Heart right ventricle (tissue), 16 donors: ENCODE results near the gene FOSL1. TPM values are rescaled to one million over a fixed set of nuclear protein-coding genes. Genes with fewer than 3 reads are reported as not detected.

Experiments
- ATAC-seq, 8 donors: fragments of 200-7000 bp; cut with Tn5 transposase; one replicate each; pipeline ENCODE4 v1.9.1; 2020; ENCODE audit warnings: mild to moderate bottlenecking in 8 of 8, moderate library complexity in 8 of 8, moderate number of reproducible peaks in 1 of 8
- DNase-seq, 2 donors: peaks; one replicate each; pipeline ENCODE4 v3.0.0-alpha.2; 2020
- H3K27ac ChIP-seq, 10 donors: fragments of 200-600 bp; sonication (generic) in 2 of 10; one replicate each; pipeline versions ENCODE4 v1.5.0 to v1.8.0; 2020 to 2022; ENCODE audit warnings: mild to moderate bottlenecking in 3 of 10
- H3K27me3 ChIP-seq, 7 donors: fragments of 200-600 bp; one replicate each; pipeline ENCODE4 v1.8.0; 2021 to 2022; ENCODE audit warnings: mild to moderate bottlenecking in 2 of 7
- H3K36me3 ChIP-seq, 9 donors: fragments of 200-600 bp; sonication (generic) in 1 of 9; one replicate each; pipeline versions ENCODE4 v1.5.0 to v1.8.0; 2020 to 2022; ENCODE audit warnings: mild to moderate bottlenecking in 2 of 9
- H3K4me1 ChIP-seq, 9 donors: fragments of 200-600 bp; sonication (generic) in 1 of 9; one replicate each; pipeline versions ENCODE4 v1.5.0 to v1.8.0; 2020 to 2022; ENCODE audit warnings: mild to moderate bottlenecking in 4 of 9
- H3K4me3 ChIP-seq, 10 donors: fragments of 200-600 bp; sonication (generic) in 2 of 10; one replicate each; pipeline versions ENCODE4 v1.5.0 to v1.8.0; 2020 to 2022; ENCODE audit warnings: mild to moderate bottlenecking in 7 of 10, moderate library complexity in 2 of 10
- H3K9me3 ChIP-seq, 11 donors: fragments of 200-600 bp in 10 of 11; sonication (generic) in 2 of 11; one replicate each; pipeline versions ENCODE4 v1.5.0 to v1.8.0; 2013 to 2022; ENCODE audit warnings: mild to moderate bottlenecking in 2 of 11, control low read depth in 1 of 11, moderate library complexity in 1 of 11
- WGBS, 2 donors: extraction: QIAGEN DNeasy Blood & Tissue Kit; methylation state at CpG; one replicate each; pipeline ENCODE4 v1.1.7; 2013; ENCODE audit warnings: inconsistent platforms in 1 of 2; 5-methylcytosine and 5-hydroxymethylcytosine counted together
- intact Hi-C, 10 donors: fragments of 100-400 bp; cut with DNase I; formaldehyde crosslinking; loops; one replicate each; pipeline versions ENCODE4 v1.11.1 to v1.14.2; 2022
- polyA plus RNA-seq, 2 donors: library from polyadenylated mRNA; stranded (reverse); fragments of 200-250 nt; gene quantifications; one replicate each; pipeline ENCODE4 v1.2.3, GENCODE V29; 2013
- total RNA-seq, 10 donors: library from RNA; stranded (reverse); fragmentation: NEBNext Ultra II Directional in 3 of 10; extraction: Animal tissue kit (Norgen Biotek cat#: 25700) in 3 of 10; gene quantifications; one replicate each; pipeline versions ENCODE4 v1.2.1 to v1.2.4, GENCODE V29; 2021 to 2023
- TF ChIP-seq, protein P1 (sequence below), 9 donors: fragments of 200-600 bp; sonication (generic) in 2 of 9; IDR thresholded peaks; one replicate each; pipeline versions ENCODE4 v1.5.0 to v1.8.0; 2021 to 2022; ENCODE audit warnings: antibody characterized with exemption in 9 of 9, mild to moderate bottlenecking in 5 of 9, moderate library complexity in 1 of 9
- donor health status: Arrhythmogenic right ventricular cardiomyopathy.
- donor health status: ischemic (EF 13 %, LVEDD 7.1; RV severe dilation, severe dysfunction).
- donor health status: healthy with polysubstance abuse.
- donor health status: DM: no; HTN: yes; CAD: no.
- donor health status: DM: no; HTN: no; CAD: no.
- donor health status: ischemic (EF 25% LVEDD 6.9; RV normal size, moderate dysfunction).
- donor health status: ischemic (EF 25% LVEDD 5.7; RV mildly dilated, moderate dysfunction).
- donor health status: healthy.
- donor health status: DM: yes; HTN: yes; CAD: no.
- donor health status: Ischemic cardiomyopathy.
- donor health status: ischemic (EF 35%, LVEDD 5.7; RV mildly dilated, moderate dysfunction).
- donor health status: nonischemic (EF 11% LVEDD 7.7; RV severe dilation, severe dysfunction).
- donor health status: DM: yes; HTN: yes; CAD: no.
- donor health status: PGD.
- donor health status: ischemic (EF 29% LVEDD 5.4; RV normal size, mild dysfunction).
- donor health status: nonischemic (EF 23%, LVEDD 6.1; RV moderate dilation, normal function).

The FOSL1 gene
- total and polyA plus RNA-seq, 12 donors, result 0.31 to 32.8 (median 2.8) TPM; not detected in 2

DNA sequence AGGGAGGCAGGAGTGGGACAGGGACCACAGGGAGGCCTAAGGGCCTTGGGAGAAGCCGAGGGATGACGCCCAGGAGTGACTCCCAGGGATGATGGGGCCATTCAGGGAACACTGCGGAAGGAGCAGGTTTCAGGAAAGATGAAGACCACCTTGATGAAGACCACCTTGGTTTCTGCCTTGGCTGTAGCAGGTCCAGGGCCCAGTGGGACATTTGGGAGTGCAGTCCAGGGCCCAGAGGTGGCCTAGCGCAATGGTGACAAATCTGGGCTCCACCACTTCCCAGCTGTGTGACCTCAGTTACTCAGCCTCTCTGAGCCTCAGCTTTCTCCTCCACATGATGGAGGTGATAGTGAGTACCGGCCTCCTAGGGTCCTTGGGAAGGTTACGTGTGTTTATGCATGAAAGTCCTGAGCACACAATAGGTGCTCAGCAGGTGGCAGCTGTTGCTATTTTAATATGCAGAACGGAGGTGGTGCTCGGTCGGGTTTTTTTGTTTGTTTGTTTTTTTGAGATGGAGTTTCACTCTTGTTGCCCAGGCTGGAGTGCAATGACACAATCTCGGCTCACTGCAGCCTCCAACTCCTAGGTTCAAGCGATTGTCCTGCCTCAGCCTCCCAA lies 45.9 kb upstream of the FOSL1 start:
- intact Hi-C loops, result no loop called here
- DNase-seq (no peak), ATAC-seq (no peak)
- WGBS, 2 donors, result 82 to 86% methylated on average over 11 of the region's 11 CpGs
- Histone ChIP-seq H3K36me3 (no peaks in the 10 kb centered on the region), H3K4me1 (peaks cover 0 to 9% (median 0%) of the 10 kb centered on the region in 9 donors), H3K4me3 (no peak overlapping the region), H3K27me3 (peaks cover 0 to 11% (median 6%) of the 10 kb centered on the region in 7 donors), H3K9me3 (no peaks in the 10 kb centered on the region), H3K27ac (no peak overlapping the region)
- TF ChIP-seq, protein P1, sequence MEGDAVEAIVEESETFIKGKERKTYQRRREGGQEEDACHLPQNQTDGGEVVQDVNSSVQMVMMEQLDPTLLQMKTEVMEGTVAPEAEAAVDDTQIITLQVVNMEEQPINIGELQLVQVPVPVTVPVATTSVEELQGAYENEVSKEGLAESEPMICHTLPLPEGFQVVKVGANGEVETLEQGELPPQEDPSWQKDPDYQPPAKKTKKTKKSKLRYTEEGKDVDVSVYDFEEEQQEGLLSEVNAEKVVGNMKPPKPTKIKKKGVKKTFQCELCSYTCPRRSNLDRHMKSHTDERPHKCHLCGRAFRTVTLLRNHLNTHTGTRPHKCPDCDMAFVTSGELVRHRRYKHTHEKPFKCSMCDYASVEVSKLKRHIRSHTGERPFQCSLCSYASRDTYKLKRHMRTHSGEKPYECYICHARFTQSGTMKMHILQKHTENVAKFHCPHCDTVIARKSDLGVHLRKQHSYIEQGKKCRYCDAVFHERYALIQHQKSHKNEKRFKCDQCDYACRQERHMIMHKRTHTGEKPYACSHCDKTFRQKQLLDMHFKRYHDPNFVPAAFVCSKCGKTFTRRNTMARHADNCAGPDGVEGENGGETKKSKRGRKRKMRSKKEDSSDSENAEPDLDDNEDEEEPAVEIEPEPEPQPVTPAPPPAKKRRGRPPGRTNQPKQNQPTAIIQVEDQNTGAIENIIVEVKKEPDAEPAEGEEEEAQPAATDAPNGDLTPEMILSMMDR (IDR thresholded peaks at IDR 0.05), result no peak

DNA sequence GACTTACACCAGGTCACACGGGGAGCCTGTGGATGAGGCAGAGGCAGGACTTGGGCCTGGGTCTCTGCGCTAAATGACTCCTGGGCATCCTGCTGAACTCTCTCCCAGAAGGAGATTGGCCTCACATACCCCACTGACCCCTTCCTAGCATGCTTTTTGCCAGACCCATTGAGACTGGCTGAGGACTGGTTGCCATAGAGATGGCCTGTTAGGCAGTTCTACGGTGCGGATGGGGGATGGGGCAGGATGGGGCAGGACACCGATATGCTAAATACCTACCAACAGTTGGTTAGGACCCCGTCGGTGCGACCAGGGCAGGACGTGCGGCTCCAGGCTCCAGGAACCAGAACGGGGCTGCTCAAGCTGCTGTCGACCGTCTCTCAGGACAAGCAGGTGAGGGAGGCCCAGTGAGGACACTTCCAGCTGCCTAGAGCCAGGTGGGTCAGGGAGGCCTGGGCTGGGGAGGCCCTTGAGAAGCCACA lies 45.3 kb upstream of the FOSL1 start, which contains the start of gene TSGA10IP:
Gene TSGA10IP (plus strand): TSS at position 51 of the 482 bp plus-strand sequence. CDS start 196 bp downstream, at position 247.
- Histone ChIP-seq H3K4me3 (no peak within 1 kb of the TSS), H3K27ac (no peak within 1 kb of the TSS), H3K36me3 (no peaks in the 10 kb centered on the region), H3K4me1 (peaks cover 0 to 15% (median 0%) of the 10 kb centered on the region in 9 donors), H3K27me3 (peaks cover 0 to 17% (median 6%) of the 10 kb centered on the region in 7 donors), H3K9me3 (no peaks in the 10 kb centered on the region)
- 57 to 58% methylated on average over 13 of the region's 13 CpGs for WGBS, 2 donors
- ATAC-seq (no peak), DNase-seq (no peak)
- TF ChIP-seq, protein P1 (IDR thresholded peaks at IDR 0.05), result no peak
- intact Hi-C loops, result no loop called here

DNA sequence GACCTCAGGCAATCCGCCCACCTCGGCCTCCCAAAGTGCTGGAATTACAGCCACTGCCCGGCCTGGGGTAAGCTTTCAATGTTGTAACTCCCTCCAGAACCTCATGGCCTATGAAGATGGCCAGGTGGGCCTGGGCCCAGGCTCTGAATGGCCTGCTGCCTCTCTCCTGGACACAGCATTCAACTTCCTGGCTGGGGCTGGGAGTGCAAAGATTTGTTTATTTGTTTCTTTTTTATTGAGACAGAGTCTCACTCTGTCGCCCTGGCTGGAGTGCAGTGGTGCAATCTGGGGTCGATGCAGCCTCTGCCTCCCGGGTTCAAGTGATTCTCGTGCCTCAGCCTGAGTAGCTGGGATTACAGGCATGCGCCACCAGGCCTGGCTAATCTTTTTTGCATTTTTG lies 44.6 kb upstream of the FOSL1 start:
- ATAC-seq (no peak), DNase-seq (no peak)
- Histone ChIP-seq H3K27me3 (peaks cover 0 to 23% (median 6%) of the 10 kb centered on the region in 7 donors), H3K4me3 (no peak overlapping the region), H3K27ac (no peak overlapping the region), H3K9me3 (no peaks in the 10 kb centered on the region), H3K36me3 (no peaks in the 10 kb centered on the region), H3K4me1 (peaks cover 0 to 15% (median 0%) of the 10 kb centered on the region in 9 donors)
- intact Hi-C loops, result no loop called here
- TF ChIP-seq, protein P1 (IDR thresholded peaks at IDR 0.05), result no peak
- 81 to 85% methylated on average over 8 of the region's 8 CpGs for WGBS, 2 donors

DNA sequence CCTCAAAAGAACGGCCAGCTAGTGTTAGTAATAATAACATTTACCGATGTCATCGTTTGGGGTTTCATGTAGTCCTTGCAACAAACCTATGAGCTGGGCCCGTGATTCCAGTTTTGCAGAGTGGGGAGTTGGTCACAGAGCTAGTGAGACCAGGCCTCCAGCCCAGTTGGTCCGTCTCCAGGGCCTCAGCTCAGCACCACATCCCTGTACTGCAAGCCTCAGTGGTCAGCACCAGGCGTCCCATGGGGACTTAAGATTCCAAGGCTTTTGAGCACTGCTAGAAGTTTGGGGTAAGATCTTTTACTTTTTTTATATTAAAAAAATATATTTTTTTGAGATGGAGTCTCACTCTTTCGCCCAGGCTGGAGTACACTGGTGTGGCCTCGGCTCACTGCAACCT lies 44.0 kb upstream of the FOSL1 start:
- Histone ChIP-seq H3K4me3 (no peak overlapping the region), H3K4me1 (peaks cover 0 to 15% (median 0%) of the 10 kb centered on the region in 9 donors), H3K27ac (no peak overlapping the region), H3K36me3 (no peaks in the 10 kb centered on the region), H3K9me3 (no peaks in the 10 kb centered on the region), H3K27me3 (peaks cover 0 to 23% (median 6%) of the 10 kb centered on the region in 7 donors)
- DNase-seq, result no peak
- no peak for ATAC-seq
- 89 to 91% methylated on average over 8 of the region's 8 CpGs for WGBS, 2 donors
- TF ChIP-seq, protein P1 (IDR thresholded peaks at IDR 0.05), result no peak
- intact Hi-C loops, result no loop called here
